OCI-LY7 (cell line): ENCODE data around the gene MED14. TPM values are rescaled to one million over a fixed set of nuclear protein-coding genes. Genes with fewer than 3 reads are reported as not detected.

Experiments
- BruUV-seq: library from RNA; stranded (reverse); fragments of 400-500 nt; replicated peaks from 2 replicates; lab custom pipeline; 2021; lab: Mats Ljungman, UMichigan
- CTCF ChIA-PET: fragments of 300-600 bp; sonication (Branson Sonifier 250); formaldehyde crosslinking; loops from one replicate; lab custom pipeline; 2022; ENCODE audit warnings: antibody characterized with exemption; ENCODE audit not compliant: unreplicated experiment; lab: Charles Lee
- POLR2A ChIA-PET: fragments of 300-600 bp; sonication (Branson Sonifier 250); formaldehyde crosslinking; loops from one replicate; lab custom pipeline; 2022; ENCODE audit warnings: antibody characterized with exemption; lab: Charles Lee
- DNase-seq: peaks from one replicate; pipeline ENCODE4 v3.0.0-alpha.2; 2015; ENCODE audit warnings: low spot score
- H2AFZ ChIP-seq: fragments of 200-600 bp; sonication (generic), shearing (Covaris generic); 2 replicates; pipeline ENCODE4 v1.6.1; 2014; ENCODE audit warnings: mild to moderate bottlenecking, antibody characterized with exemption, low read length, moderate library complexity
- H3K27ac ChIP-seq: fragments of 200-600 bp; sonication (generic); 2 replicates; pipeline ENCODE4 v1.5.1; 2014; ENCODE audit warnings: mixed run types, low read depth, mild to moderate bottlenecking, moderate library complexity, low read length, inconsistent platforms; ENCODE audit not compliant: poor library complexity, severe bottlenecking
- H3K36me3 ChIP-seq: fragments of 200-600 bp; sonication (generic); 2 replicates; pipeline ENCODE4 v1.6.1; 2014; ENCODE audit warnings: mild to moderate bottlenecking, antibody characterized with exemption, low read length, moderate library complexity, mixed read lengths; ENCODE audit not compliant: insufficient read depth
- H3K4me1 ChIP-seq: fragments of 200-600 bp; sonication (generic); 2 replicates; pipeline ENCODE4 v1.5.1; 2014; ENCODE audit warnings: mild to moderate bottlenecking, low read length; ENCODE audit not compliant: insufficient read depth, poor library complexity, severe bottlenecking
- H3K4me2 ChIP-seq: fragments of 200-600 bp; sonication (generic); 2 replicates; pipeline ENCODE4 v1.6.1; 2014; ENCODE audit warnings: mild to moderate bottlenecking, low read length
- H3K4me3 ChIP-seq: fragments of 200-600 bp; sonication (generic); 2 replicates; pipeline ENCODE4 v1.5.1; 2014; ENCODE audit warnings: mild to moderate bottlenecking, low read depth, low read length; ENCODE audit not compliant: poor library complexity, severe bottlenecking
- H3K79me2 ChIP-seq: fragments of 200-600 bp; sonication (generic); 2 replicates; pipeline ENCODE4 v1.6.1; 2016; ENCODE audit warnings: low read depth, mild to moderate bottlenecking, low read length, moderate library complexity, mixed read lengths; ENCODE audit not compliant: insufficient read depth
- H3K9me2 ChIP-seq: fragments of 200-600 bp; sonication (generic); 2 replicates; pipeline ENCODE4 v1.6.1; 2016; ENCODE audit warnings: mild to moderate bottlenecking, low read length, mixed read lengths; ENCODE audit not compliant: insufficient read depth
- H3K9me3 ChIP-seq: fragments of 200-600 bp; sonication (generic); 2 replicates; pipeline ENCODE4 v1.6.1; 2014; ENCODE audit warnings: mild to moderate bottlenecking, mixed run types, low read length, mixed read lengths
- H4K20me1 ChIP-seq: fragments of 200-600 bp; sonication (generic); 2 replicates; pipeline ENCODE4 v1.6.1; 2014; ENCODE audit warnings: mild to moderate bottlenecking, antibody characterized with exemption, low read length, moderate library complexity, mixed read lengths; ENCODE audit not compliant: insufficient read depth
- EZH2phosphoT487 ChIP-seq: fragments of 200-600 bp; sonication (generic); IDR thresholded peaks from 2 replicates; pipeline ENCODE4 v1.6.1; 2018; ENCODE audit warnings: low read depth, borderline replicate concordance, mild to moderate bottlenecking, mixed run types, antibody characterized with exemption, low read length, moderate library complexity, mixed read lengths
- intact Hi-C: fragments of 100-400 bp; cut with micrococcal nuclease; formaldehyde crosslinking; loops from one replicate; pipeline ENCODE4 v1.10.0; 2022; ENCODE audit not compliant: unreplicated experiment
- total RNA-seq, 2 experiments: library from RNA; depleted of rRNA in 1 of 2; stranded (reverse); fragments of >200 nt in 1 of 2; shearing (Covaris generic) in 1 of 2; gene quantifications; 2 replicates each; pipeline ENCODE4 v1.2.3, GENCODE V29; 2014 to 2022
- TF ChIP-seq, protein P1 (sequence below): fragments of 200-600 bp; sonication (generic); conservative IDR thresholded peaks from 2 replicates; pipeline ENCODE4 v1.5.1; 2014; ENCODE audit warnings: mild to moderate bottlenecking, antibody characterized with exemption, low read length, moderate library complexity, mixed read lengths

Gene MED14
- total RNA-seq, 2 experiments from 2014 or later = 28.1 to 57.0 TPM

DNA sequence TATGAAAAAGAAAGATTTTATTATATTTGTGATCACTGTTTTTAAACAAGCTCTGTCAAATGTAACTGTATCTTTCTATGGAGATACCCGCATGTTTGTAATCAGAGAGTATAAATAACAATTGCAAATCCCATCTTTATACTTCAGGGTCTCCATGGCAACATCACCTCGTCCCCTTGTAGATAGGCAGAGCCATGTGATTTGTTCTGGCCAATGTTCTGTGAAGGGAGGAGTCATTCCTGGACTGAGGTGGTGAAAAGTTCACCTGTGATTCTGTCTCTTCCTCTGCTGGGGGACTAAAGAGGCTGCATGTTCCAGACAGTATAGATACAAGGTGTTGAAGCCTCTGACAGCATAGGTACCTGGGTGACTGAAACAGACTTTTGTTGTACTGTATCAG is 45.6 kb upstream of the MED14 start:
- Histone ChIP-seq H3K9me2 (no peaks in the 10 kb centered on the region), H3K9me3 (no peaks in the 10 kb centered on the region), H3K4me2 (no peak overlapping the region), H3K36me3 (no peaks in the 10 kb centered on the region), H3K27ac (no peak overlapping the region), H2AFZ (no peak overlapping the region), H3K4me1 (no peaks in the 10 kb centered on the region), H3K4me3 (no peak overlapping the region), H3K79me2 (no peaks in the 10 kb centered on the region), H4K20me1 (no peaks in the 10 kb centered on the region)
- ChIA-PET CTCF (no interaction called here), POLR2A (no interaction called here)
- DNase-seq = no peak
- TF ChIP-seq, protein P1, sequence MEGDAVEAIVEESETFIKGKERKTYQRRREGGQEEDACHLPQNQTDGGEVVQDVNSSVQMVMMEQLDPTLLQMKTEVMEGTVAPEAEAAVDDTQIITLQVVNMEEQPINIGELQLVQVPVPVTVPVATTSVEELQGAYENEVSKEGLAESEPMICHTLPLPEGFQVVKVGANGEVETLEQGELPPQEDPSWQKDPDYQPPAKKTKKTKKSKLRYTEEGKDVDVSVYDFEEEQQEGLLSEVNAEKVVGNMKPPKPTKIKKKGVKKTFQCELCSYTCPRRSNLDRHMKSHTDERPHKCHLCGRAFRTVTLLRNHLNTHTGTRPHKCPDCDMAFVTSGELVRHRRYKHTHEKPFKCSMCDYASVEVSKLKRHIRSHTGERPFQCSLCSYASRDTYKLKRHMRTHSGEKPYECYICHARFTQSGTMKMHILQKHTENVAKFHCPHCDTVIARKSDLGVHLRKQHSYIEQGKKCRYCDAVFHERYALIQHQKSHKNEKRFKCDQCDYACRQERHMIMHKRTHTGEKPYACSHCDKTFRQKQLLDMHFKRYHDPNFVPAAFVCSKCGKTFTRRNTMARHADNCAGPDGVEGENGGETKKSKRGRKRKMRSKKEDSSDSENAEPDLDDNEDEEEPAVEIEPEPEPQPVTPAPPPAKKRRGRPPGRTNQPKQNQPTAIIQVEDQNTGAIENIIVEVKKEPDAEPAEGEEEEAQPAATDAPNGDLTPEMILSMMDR = no peak
- TF ChIP-seq EZH2phosphoT487 = no peak
- intact Hi-C loops = no loop called here
- BruUV-seq = no TSS peak

DNA sequence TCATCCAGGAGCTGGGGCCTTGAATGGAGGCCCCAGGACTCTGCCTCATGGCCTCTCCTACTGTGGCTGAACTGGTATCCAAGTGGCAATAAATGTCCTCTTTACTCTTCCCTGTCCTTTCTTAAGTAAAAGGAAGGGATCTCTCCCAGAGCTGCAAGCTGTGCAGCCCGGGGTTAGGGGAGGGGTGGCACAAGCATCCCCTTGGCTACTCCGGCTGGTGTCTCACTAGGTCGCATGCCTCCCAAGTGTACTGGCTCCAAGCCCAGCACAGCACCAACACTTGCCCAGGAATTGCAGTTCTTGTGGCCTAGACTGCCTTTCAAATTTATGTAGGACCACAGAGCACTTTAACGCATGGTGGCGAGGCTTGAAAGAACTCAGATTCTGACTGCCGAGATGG is 44.7 kb upstream of the MED14 start:
- TF ChIP-seq, protein P1 = no peak
- no peak for TF ChIP-seq EZH2phosphoT487
- CTCF ChIA-PET = no interaction called here
- Histone ChIP-seq H3K4me2 (no peak overlapping the region), H2AFZ (no peak overlapping the region), H4K20me1 (no peaks in the 10 kb centered on the region), H3K9me2 (no peaks in the 10 kb centered on the region), H3K27ac (no peak overlapping the region), H3K9me3 (no peaks in the 10 kb centered on the region), H3K36me3 (no peaks in the 10 kb centered on the region), H3K79me2 (no peaks in the 10 kb centered on the region), H3K4me3 (no peak overlapping the region), H3K4me1 (no peaks in the 10 kb centered on the region)
- POLR2A ChIA-PET = no interaction called here
- intact Hi-C loops = no loop called here
- no TSS peak for BruUV-seq
- DNase-seq = no peak

DNA sequence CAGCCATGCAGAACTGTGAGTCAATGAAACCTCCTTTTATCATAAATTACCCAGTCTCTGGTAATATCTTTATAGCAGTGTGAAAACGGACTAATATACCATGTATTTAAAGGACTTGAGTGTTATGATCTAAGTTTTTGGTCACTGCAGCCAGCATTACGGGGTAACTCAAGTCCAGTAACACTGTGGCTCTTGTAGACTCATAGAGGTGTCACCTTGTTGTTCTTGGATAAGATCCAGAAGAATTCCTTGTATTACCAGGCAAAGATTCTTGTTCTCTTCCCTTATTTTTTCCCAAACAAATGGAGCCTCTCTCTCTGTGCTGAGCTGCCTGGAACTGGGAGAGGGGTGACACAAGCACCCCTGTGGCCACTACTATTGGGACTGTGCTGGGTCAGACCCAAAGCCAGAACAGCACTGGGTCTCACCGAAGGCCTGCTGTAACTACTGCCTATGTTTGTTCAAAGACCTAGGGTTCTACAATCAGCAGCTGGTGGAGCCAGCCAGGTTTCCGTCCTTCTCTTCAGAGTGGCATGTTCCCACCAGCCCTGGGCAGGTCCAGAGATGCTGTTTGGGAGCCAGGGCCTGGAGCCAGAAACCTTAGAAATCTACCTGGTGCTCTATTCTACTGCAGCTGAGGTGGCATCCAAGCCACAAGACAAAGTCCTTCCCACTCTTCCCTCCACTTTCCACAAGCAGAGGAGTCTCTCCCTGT is 43.7 kb upstream of the MED14 start:
- Histone ChIP-seq H3K4me1 (no peaks in the 10 kb centered on the region), H2AFZ (no peak overlapping the region), H3K9me3 (no peaks in the 10 kb centered on the region), H3K4me2 (no peak overlapping the region), H4K20me1 (no peaks in the 10 kb centered on the region), H3K79me2 (no peaks in the 10 kb centered on the region), H3K9me2 (no peaks in the 10 kb centered on the region), H3K36me3 (no peaks in the 10 kb centered on the region), H3K27ac (no peak overlapping the region), H3K4me3 (no peak overlapping the region)
- intact Hi-C loops = no loop called here
- POLR2A ChIA-PET = no interaction called here
- TF ChIP-seq, protein P1 = no peak
- TF ChIP-seq EZH2phosphoT487 = no peak
- CTCF ChIA-PET = no interaction called here
- BruUV-seq = no TSS peak
- no peak for DNase-seq
